ENCODE measurements around the gene SPEN. TPM values are rescaled to one million over a fixed set of nuclear protein-coding genes. Genes with fewer than 3 reads are reported as not detected.

The SPEN gene
- total and polyA plus RNA-seq, 9 of the 15 experiments (the other 6 are each of a cell fraction or from before 2014, with no cell fraction given) = 5.7 to 87.5 (median 27.2) TPM

DNA sequence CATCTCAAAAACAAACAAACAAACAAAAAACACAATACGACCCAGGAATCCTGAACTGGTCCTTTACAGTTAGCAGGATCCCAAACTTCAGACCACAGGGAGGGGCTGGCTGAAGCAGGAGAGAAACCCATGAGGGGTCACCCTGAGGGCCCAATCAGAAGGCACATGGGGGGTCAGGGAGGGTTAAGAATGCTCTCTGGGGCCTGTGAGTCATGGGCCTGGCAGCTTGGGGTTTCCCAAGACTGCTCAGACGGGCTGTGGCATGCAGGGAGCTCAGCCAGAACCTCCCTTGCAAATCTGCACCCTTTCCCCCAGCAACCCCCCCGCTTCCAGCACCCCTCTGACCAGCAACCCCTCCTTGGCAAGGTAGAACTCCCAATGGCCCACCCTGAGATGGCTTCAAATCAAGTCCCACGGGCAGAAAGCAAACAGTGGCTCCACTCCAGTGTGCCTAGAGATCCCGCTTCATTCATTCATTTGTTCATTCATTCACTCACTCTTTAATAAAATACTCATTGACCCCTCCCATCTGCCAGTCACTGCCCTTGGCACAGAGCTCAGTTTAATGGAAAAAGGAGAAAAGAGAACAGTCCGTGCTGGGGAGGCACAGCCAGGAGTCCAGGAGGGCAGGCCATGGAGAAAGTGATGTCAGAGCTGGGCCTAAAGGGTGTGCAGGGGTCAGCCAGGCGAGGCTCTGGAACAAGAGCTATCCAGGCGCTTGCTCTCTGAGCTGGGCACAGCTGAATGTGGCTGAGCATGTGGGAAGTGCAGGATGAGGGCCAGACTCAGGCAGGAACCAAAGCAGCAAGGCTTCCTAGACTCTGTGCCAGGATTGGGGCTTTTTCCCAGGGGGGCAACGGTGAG lies 48.3 kb upstream of the SPEN start:
- no TSS peak for BruUV-seq (replicated peaks)
- Histone ChIP-seq H3K27ac (ENCODE audit: extremely low read depth, low read depth, low read length) (no peak overlapping the region), H3K4me3 (no peak overlapping the region), H3K9me1 (ENCODE audit: control insufficient read depth, insufficient read depth, low read length) (peaks cover 4% of the 10 kb centered on the region), H3K27me3 (ENCODE audit: control insufficient read depth in 2 of 2, insufficient read depth in 2 of 2, low read length in 2 of 2) (no peaks in the 10 kb centered on the region), H3K4me1 (replicated peaks in 1 of 2; ENCODE audit: control insufficient read depth in 2 of 2, insufficient read depth in 2 of 2, low read length in 2 of 2) (peaks cover 39 to 47% of the 10 kb centered on the region in 2 experiments), H3K36me3 (ENCODE audit: control insufficient read depth, insufficient read depth, low read length) (no peaks in the 10 kb centered on the region), H3K79me2 (ENCODE audit: control insufficient read depth, insufficient read depth, low read length) (no peaks in the 10 kb centered on the region), H3K4me2 (ENCODE audit: insufficient read depth, low read length) (no peak overlapping the region), H2AFZ (ENCODE audit: low read depth, low read length) (no peak overlapping the region), H3K9ac (ENCODE audit: insufficient read depth in 1 of 2, low read depth in 2 of 2, low read length in 2 of 2) (peak overlapping the region in 1 of 2 experiments; percentile 13; a peak in 1 of 4 replicates), H4K20me1 (replicated peaks; ENCODE audit: control insufficient read depth, insufficient read depth, low read length) (no peaks in the 10 kb centered on the region), H3K9me3 (replicated peaks; ENCODE audit: control insufficient read depth, insufficient read depth, low read depth, low read length) (no peaks in the 10 kb centered on the region)
- 39% methylated on average over 7 of the region's 9 CpGs for WGBS (ENCODE audit: insufficient coverage, low coverage, missing lambda C conversion rate)
- FAIRE-seq (no peak), ATAC-seq (no peak), DNase-seq (ENCODE audit: extremely low read depth in 1 of 4, low spot score in 3 of 4) (peak in 3 of 4 experiments; percentile 22 to 41 (median 32))
- ChIA-PET POLR2A (interaction anchor here (0.6 to 1.1 kb wide), 3 partner anchors 18 to 273 kb away, joined by 3 read pairs; no protein-coding TSS in a partner anchor), CTCF (ENCODE audit: low intra/inter-chr PET ratio) (no interaction called here)
- in situ Hi-C loops (cut with MboI) = no loop called here
- intact Hi-C loops (cut with micrococcal nuclease) = loop anchor here (5.0 kb wide), 1 partner anchor 258 kb away; no protein-coding TSS in a partner anchor
- TF ChIP-seq, protein P1, sequence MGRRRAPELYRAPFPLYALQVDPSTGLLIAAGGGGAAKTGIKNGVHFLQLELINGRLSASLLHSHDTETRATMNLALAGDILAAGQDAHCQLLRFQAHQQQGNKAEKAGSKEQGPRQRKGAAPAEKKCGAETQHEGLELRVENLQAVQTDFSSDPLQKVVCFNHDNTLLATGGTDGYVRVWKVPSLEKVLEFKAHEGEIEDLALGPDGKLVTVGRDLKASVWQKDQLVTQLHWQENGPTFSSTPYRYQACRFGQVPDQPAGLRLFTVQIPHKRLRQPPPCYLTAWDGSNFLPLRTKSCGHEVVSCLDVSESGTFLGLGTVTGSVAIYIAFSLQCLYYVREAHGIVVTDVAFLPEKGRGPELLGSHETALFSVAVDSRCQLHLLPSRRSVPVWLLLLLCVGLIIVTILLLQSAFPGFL (CRISPR knock-in tag; IDR thresholded peaks at IDR 0.05) = no peak
- TF ChIP-seq, protein P2, sequence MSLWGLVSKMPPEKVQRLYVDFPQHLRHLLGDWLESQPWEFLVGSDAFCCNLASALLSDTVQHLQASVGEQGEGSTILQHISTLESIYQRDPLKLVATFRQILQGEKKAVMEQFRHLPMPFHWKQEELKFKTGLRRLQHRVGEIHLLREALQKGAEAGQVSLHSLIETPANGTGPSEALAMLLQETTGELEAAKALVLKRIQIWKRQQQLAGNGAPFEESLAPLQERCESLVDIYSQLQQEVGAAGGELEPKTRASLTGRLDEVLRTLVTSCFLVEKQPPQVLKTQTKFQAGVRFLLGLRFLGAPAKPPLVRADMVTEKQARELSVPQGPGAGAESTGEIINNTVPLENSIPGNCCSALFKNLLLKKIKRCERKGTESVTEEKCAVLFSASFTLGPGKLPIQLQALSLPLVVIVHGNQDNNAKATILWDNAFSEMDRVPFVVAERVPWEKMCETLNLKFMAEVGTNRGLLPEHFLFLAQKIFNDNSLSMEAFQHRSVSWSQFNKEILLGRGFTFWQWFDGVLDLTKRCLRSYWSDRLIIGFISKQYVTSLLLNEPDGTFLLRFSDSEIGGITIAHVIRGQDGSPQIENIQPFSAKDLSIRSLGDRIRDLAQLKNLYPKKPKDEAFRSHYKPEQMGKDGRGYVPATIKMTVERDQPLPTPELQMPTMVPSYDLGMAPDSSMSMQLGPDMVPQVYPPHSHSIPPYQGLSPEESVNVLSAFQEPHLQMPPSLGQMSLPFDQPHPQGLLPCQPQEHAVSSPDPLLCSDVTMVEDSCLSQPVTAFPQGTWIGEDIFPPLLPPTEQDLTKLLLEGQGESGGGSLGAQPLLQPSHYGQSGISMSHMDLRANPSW (CRISPR knock-in tag; IDR thresholded peaks at IDR 0.05) = no peak
- no peak for TF ChIP-seq HDAC2 (IDR thresholded peaks at IDR 0.05)
- no peak for TF ChIP-seq NRF1 (conservative IDR thresholded peaks at IDR 0.05 in 1 of 2, IDR thresholded peaks at IDR 0.05 in 1 of 2)
- no peak for TF ChIP-seq IRF2 (CRISPR knock-in tag; IDR thresholded peaks at IDR 0.05)
- no peak for TF ChIP-seq SAFB2 (IDR thresholded peaks at IDR 0.05; ENCODE audit: borderline replicate concordance, low read depth, low read length, severe bottlenecking)
- no peak for TF ChIP-seq ETV6 (IDR thresholded peaks at IDR 0.05; ENCODE audit: borderline replicate concordance in 1 of 2, low read depth in 2 of 2, low read length in 1 of 2)
- TF ChIP-seq ETV6 (CRISPR knock-in tag; IDR thresholded peaks at IDR 0.05; ENCODE audit: borderline replicate concordance) = no peak
- TF ChIP-seq BRCA1 (IDR thresholded peaks at IDR 0.05) = no peak
- TF ChIP-seq BRCA1 (CRISPR knock-in tag; IDR thresholded peaks at IDR 0.05) = no peak
- no peak for TF ChIP-seq ZNF57 (CRISPR knock-in tag; IDR thresholded peaks at IDR 0.05)
- peak; percentile 94 for TF ChIP-seq ZNF24 (IDR thresholded peaks at IDR 0.05)
- no peak for TF ChIP-seq FOXP1 (CRISPR knock-in tag; IDR thresholded peaks at IDR 0.05)

Data from K562 (cell line).